ENCODE measurements around the gene TBX1.

Gene TBX1

DNA sequence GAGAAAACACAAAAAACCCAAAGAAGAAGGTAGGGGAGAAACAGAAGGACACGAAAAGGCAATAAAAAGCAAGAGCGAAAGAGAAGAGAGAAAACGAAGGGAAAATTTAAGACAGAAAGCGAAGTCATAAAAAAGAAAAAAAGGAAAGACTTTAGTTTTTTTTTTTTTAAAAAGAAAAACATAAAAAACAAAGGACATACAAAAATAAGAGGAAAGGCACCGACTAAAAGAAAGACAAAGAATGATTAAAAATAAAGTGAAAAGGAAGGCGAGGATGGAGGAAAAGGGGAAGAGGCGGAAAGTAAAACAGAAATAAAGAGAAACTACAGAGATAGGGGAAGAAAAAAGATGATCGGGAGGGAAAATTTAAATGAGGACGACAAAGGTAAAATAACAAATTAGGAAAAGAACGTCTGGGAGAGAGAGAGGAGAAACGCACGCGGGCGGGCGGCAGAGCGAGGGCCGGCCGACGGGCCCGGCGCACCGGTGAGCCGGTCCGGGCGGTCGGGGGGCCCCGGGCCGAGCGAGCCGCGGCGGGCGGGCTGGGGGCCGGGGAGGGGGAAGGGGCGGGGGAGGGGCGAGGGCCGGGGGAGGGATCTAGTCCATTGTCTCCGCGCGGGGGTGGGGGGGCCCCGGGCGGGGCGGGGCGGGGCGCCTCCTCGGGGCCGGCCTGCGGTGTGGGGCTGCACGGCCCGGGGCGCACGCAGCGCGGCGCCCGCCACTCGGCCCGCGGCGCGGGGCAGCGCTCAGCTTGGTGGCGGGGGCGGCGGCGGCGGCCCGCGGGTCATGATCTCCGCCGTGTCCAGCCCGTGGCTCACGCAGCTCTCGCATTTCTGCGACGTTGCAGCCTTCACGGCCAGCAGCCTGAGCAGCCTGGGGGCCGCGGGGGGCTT is at the start of gene TBX1:
TBX1 (plus strand) TSS at position 721 of the 893 bp plus-strand sequence; CDS start at position 787, 66 bp downstream.
- no peak for DNase-seq (ENCODE audit: low spot score)

- no peak for DNase-seq (ENCODE audit: low spot score)
Observed at GRCh38 chr22:19713245-19713644, 47.3 kb upstream of the TBX1 start.

- no peak for DNase-seq (ENCODE audit: low spot score)
Observed at GRCh38 chr22:19713650-19714311, 46.8 kb upstream of the TBX1 start.

- no peak for DNase-seq (ENCODE audit: low spot score)
Observed at GRCh38 chr22:19714312-19715187, 46.0 kb upstream of the TBX1 start, which contains the start of gene SEPTIN5. SEPTIN5 (plus strand) TSS chr22:19714503; CDS start chr22:19714589, 86 bp downstream.

GRCh38 chr22:19715188-19715930 is 45.2 kb upstream of the TBX1 start:
- DNase-seq (ENCODE audit: low spot score) = no peak

DNA sequence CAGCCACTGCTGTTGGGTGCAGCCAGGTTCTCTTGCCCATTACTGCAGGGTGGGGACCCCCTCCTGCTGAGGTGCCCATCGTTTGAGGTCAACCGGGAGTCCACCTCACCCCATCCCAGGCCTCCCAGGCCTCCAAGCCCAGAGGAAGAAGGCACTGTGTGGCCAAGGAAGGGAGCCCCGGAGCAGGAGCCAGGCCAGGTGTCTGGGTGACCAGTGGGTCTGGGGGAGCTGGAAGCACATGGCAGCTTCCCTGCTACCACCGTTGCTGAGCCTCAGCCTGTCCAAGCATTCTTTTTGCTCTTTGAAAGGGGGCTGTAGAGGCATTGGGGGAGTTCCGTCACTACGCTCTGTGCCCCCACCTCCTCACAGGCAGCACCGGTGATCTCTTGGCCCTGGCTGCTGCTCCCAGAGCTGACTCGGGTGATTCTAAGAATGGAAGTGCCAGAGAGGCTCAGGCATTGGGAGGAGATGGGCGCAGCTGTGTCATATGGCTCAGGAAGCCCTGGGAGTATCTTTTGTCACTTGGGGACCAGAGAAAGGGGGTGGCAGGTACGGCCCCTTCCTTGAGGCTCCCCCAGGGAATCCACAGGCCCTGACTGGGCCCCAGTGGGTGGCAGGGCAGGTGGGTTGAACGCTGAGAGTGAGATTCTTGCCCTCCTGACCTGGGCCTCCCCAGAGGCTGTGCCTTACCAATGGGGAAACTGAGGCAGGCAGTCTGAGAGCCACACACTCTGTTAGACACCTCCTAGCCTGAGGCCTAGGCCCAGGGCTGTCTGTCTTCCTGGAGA is 44.3 kb upstream of the TBX1 start:
- DNase-seq (ENCODE audit: low spot score) = no peak

DNA sequence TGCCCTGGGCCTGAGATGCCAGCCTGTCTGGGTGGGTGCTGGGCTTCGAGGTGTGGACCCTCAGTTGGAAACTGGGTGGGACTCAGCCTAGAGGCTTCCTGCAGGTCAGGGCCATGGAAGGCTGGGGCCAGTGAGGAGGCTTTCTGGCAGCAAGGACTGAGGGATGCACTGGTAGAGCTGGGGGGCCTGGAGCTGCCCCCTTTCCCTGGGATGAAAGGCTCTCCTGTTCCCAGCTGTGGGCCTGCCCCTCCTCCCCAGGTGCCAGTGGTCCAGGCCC is 43.8 kb upstream of the TBX1 start:
- DNase-seq (ENCODE audit: low spot score) = no peak

DNA sequence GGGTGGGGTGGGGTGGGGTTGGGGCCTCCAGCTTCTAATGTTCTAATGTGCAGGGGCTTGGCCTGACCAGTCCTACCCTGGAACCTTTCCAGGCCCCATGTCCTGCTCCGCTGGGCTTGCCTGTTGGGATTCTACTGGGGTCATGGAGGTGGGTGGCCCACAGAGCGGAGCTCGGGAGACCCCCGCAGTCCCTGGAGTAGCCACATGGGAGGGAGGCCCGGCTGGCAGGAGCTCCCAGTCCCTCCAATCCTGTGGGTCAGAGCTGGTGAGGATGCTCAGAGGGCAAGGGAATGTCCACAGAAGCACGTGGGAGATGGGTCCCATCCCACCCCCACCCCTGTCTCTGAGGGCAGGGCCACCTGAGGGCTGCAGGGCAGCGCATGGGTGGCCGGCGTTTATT is 43.4 kb upstream of the TBX1 start:
- DNase-seq (ENCODE audit: low spot score) = no peak

GRCh38 chr22:19717691-19718455 is 42.7 kb upstream of the TBX1 start:
- peak; percentile 56 for DNase-seq (ENCODE audit: low spot score)

- no peak for DNase-seq (ENCODE audit: low spot score)
Observed at GRCh38 chr22:19718456-19719049, 42.0 kb upstream of the TBX1 start.

- DNase-seq (ENCODE audit: low spot score) = no peak
Observed at GRCh38 chr22:19719050-19719482, 41.5 kb upstream of the TBX1 start.

- DNase-seq (ENCODE audit: low spot score) = no peak
Observed at GRCh38 chr22:19719488-19720021, 41.0 kb upstream of the TBX1 start.

DNA sequence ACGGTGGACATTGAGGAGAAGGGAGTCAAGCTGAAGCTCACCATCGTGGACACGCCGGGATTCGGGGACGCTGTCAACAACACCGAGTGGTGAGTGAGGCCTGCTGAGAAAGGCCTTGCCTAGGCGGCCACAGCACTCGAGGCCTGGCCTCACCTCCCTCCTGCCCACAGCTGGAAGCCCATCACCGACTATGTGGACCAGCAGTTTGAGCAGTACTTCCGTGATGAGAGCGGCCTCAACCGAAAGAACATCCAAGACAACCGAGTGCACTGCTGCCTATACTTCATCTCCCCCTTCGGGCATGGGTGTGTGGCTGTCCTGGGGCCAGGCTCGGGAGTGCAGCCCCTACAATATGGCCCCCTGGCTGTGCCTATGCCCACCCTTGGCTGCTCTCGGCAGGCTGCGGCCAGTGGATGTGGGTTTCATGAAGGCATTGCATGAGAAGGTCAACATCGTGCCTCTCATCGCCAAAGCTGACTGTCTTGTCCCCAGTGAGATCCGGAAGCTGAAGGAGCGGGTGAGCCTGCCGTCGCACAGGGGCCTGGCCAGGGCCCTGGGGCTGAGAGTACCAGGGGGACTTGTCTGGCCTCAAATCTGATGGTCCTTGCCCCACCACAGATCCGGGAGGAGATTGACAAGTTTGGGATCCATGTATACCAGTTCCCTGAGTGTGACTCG is 40.3 kb upstream of the TBX1 start:
- no peak for DNase-seq (ENCODE audit: low spot score)

GRCh38 chr22:19720999-19721329 is 39.6 kb upstream of the TBX1 start:
- no peak for DNase-seq (ENCODE audit: low spot score)

- no peak for DNase-seq (ENCODE audit: low spot score)
Observed at GRCh38 chr22:19721330-19722177, 39.0 kb upstream of the TBX1 start.

- no peak for DNase-seq (ENCODE audit: low spot score)
Observed at GRCh38 chr22:19722178-19722981, 38.2 kb upstream of the TBX1 start.

DNA sequence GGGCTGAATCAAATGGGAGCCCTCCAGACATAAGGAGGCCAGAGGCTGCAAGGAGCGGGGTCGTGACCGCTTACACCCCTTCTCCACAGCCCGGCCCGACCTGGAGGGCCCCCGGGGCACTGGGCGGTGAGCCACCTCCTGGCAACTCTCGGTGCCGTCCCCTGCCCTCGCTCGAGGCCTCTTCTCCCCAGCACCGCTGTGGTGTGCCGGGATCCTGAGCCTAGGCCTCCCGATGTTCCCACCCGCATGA is 37.7 kb upstream of the TBX1 start:
- DNase-seq (ENCODE audit: low spot score) = no peak

All from kidney tubule cell (primary cell).